Stimulated activated CD4-positive, alpha-beta T cell treated with anti-CD3 and anti-CD28 coated beads, Interleukin-4, amount 100 ng/mL, for 48 hours (primary cell): ENCODE measurements around the gene KDELR3.

ENCODE experiments used
- DNase-seq, 2 donors: peaks; one replicate each; pipeline ENCODE4 v3.0.0-alpha.2; 2020; ENCODE audit warnings: low read depth in 2 of 2

The KDELR3 gene

DNA sequence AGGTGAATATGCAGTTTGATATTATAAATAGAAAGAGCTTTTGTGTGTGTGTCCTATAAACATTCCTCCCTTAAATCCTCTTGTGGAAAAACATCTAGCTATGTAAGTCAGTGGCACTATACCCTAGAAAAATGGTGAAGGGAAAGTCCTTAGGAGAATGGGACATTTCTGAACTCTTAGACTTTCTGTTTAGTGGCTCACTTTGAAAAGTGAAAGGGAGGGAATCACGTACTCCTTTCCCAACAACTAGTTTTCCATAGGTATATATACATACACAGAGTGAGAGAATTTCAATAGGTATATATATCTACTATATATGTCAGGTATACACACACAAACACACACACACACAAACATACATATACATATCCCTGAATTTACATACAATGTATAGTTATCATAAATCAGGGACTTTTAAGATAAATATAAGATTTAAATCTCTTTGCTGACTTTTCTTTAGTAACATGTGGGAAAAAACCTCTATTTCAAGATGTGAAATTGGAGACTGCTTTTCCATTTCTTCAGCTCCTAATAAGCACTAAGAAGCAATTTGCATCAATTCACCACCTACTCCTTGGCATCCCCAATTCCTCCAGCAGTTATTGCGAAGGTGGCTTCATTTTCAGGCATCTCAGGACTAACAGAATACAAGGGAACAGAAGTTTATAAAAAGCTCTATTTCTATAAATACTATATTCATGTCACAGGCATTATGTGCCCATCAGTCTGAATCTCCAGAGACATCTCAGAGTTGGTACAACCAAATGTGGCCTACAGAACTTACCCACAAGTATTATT, 51.8 kb downstream of the KDELR3 start:
- DNase-seq, result no peak

DNA sequence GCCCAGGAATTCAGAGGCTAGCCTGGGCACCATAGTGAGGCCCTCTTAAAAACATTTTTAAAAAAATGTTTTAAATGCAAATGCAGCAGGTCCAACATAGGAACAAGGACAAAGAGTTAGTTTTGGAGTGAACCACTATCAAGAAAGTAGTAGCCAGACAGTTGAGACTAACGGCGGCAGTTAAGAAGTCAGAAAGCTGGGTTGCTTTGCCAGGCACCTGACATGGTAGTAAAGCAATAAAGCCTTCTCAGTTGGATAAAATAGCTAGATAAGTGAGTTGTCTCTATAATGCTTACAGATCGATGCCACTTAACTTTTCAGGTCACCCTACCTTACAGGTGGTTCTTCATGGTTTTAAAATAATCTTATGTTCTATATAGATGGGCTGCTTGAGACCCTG, 55.1 kb downstream of the KDELR3 start:
- DNase-seq, result no peak

DNA sequence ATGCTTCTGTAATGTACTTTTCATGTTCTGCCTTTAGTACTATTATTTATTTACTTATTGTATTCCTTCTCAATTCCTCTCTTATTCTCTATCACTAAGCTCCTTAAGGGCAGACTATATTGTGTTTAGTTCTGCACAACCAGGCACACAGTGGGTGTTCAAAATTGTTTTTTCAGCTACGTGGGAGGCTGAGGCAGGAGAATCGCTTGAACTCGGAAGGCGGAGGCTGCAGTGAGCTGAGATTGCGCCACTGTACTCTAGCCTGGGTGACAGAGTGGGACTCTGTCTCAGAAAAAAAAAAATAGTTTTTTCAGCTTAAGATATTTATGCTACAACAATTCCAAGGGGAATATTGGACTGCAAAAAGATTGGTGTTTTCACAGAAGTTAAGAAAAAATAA, 55.6 kb downstream of the KDELR3 start:
- no peak for DNase-seq

DNA sequence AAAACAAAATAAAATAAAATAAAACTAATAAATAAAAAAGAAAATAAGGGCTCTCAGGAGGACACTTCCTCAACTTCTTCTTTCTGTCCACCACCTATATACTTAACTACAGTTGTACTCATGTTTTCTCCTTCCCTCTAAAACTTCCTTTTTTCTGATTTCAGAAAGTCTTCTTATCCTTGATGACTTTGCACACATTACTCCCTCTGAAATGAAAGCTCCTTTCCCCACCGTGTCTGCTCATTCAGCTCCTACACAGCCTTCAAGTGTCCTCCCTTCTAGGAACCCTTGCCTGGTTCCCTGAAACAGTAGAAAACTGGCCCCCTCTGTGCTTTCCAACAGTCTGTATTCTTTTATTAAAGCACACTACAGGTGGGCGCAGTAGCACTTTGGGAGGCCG, 56.5 kb downstream of the KDELR3 start:
- DNase-seq, result no peak

DNA sequence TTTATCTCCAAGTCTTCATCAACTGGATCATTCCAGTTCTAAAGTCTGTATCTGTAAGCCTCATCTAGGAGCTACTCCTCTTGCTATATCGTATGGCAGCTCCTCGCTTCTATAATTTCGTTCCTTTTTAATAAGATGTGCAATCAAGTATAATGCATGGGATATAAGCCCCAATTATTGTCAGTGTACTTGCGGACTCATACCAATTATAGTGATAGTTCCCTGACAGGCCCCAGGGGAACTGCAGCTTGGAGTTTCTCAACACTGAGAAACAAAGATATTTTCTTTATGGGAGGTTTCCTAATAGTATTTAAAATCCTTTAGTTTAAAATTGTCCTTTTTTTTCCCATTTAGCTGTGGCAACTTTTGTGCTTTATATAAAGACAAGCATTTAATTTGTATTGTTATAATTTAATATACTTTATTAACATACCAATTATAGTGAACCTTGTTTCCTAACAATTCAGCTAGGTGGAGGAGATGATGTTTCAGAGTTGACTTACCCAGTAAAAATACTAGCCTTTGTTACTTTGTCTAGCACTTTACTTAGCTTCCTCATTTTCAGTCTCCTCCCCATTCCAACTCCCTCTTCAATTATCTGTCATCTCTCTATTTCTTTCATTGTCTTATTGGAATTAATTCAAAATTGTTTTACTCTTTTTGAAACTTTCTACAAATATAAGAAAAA, 63.5 kb downstream of the KDELR3 start:
- no peak for DNase-seq
